Thyroid gland (tissue), 4 donors: ENCODE data around the gene CASQ1.

Source experiments
- POLR2A ChIP-seq, 2 donors: fragments of 450-650 bp; IDR thresholded peaks; one replicate each; pipeline ENCODE4 v1.6.1; 2017; ENCODE audit warnings: antibody characterized with exemption in 2 of 2, mild to moderate bottlenecking in 2 of 2, moderate library complexity in 1 of 2
- TF ChIP-seq, protein P1 (sequence below), 6 experiments: fragments of 200-600 bp in 3 of 6; fragments of 450-650 bp in 3 of 6; sonication (generic) in 3 of 6; IDR thresholded peaks; one replicate each; pipeline ENCODE4 v1.5.1; 2016 to 2019; ENCODE audit warnings: antibody characterized with exemption in 6 of 6, mild to moderate bottlenecking in 2 of 6, inconsistent platforms in 1 of 6, moderate library complexity in 1 of 6

GRCh38 chr1:160163615-160164014, 26.8 kb upstream of the CASQ1 start:
- TF ChIP-seq, protein P1, sequence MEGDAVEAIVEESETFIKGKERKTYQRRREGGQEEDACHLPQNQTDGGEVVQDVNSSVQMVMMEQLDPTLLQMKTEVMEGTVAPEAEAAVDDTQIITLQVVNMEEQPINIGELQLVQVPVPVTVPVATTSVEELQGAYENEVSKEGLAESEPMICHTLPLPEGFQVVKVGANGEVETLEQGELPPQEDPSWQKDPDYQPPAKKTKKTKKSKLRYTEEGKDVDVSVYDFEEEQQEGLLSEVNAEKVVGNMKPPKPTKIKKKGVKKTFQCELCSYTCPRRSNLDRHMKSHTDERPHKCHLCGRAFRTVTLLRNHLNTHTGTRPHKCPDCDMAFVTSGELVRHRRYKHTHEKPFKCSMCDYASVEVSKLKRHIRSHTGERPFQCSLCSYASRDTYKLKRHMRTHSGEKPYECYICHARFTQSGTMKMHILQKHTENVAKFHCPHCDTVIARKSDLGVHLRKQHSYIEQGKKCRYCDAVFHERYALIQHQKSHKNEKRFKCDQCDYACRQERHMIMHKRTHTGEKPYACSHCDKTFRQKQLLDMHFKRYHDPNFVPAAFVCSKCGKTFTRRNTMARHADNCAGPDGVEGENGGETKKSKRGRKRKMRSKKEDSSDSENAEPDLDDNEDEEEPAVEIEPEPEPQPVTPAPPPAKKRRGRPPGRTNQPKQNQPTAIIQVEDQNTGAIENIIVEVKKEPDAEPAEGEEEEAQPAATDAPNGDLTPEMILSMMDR (IDR thresholded peaks at IDR 0.05), result no peak
- TF ChIP-seq POLR2A (IDR thresholded peaks at IDR 0.05), result no peak
